HUDEP-2 (cell line): ENCODE results near the gene OR8B4.
A peak's percentile ranks its signal among the peaks of the same experiment; 100 is the strongest.
"Not testable (repeated sequence)": the region's sequence is repeated elsewhere in the genome, so short reads cannot be mapped to it uniquely, and the experiment has no call there.

Experiments used
- DNase-seq, 76 experiments: peaks; one replicate each; lab custom pipeline; 2025; ENCODE audit not compliant: unreplicated experiment in 76 of 76; lab: John Stamatoyannopoulos, UW

Gene OR8B4

GRCh38 chr11:124424384-124424921 is at the start of gene OR8B4:
Gene OR8B4, minus strand, starts transcription at chr11:124424871. Its CDS starts 0 bp downstream, at chr11:124424871.
- DNase-seq = no peak

- no peak for DNase-seq
These were observed 49.4 kb upstream of the OR8B4 start for GRCh38 chr11:124474079-124474478.

GRCh38 chr11:124473476-124473875 is 48.8 kb upstream of the OR8B4 start:
- no peak for DNase-seq

GRCh38 chr11:124470561-124471227 is 46.0 kb upstream of the OR8B4 start:
- no peak for DNase-seq

- DNase-seq = no peak
These were observed 42.8 kb upstream of the OR8B4 start for GRCh38 chr11:124467381-124467927.

GRCh38 chr11:124465368-124465767 is 40.7 kb upstream of the OR8B4 start:
- DNase-seq = no peak

- DNase-seq = no peak
These were observed 39.3 kb upstream of the OR8B4 start for GRCh38 chr11:124463990-124464389.

- DNase-seq = no peak
These were observed 38.7 kb upstream of the OR8B4 start for GRCh38 chr11:124463324-124463723.

- no peak for DNase-seq
These were observed 35.8 kb upstream of the OR8B4 start for GRCh38 chr11:124460459-124460858.

GRCh38 chr11:124459379-124459778 is 34.7 kb upstream of the OR8B4 start:
- DNase-seq = not testable (repeated sequence)

GRCh38 chr11:124454552-124454951 is 29.9 kb upstream of the OR8B4 start:
- DNase-seq = no peak

- no peak for DNase-seq
These were observed 22.2 kb upstream of the OR8B4 start for GRCh38 chr11:124446916-124447315.

- DNase-seq = no peak
These were observed 21.0 kb upstream of the OR8B4 start, which contains the start of gene OR8B8 for GRCh38 chr11:124445646-124446150. Gene OR8B8, minus strand, starts transcription at chr11:124445696. Its CDS starts 4,611 bp downstream, at chr11:124441085.

- DNase-seq = no peak
These were observed 18.2 kb upstream of the OR8B4 start for GRCh38 chr11:124442847-124443246.

GRCh38 chr11:124442442-124442841 is 17.8 kb upstream of the OR8B4 start:
- DNase-seq = no peak

GRCh38 chr11:124441519-124441918 is 16.8 kb upstream of the OR8B4 start:
- no peak for DNase-seq

- no peak for DNase-seq
These were observed 16.4 kb upstream of the OR8B4 start for GRCh38 chr11:124441081-124441480.

GRCh38 chr11:124440608-124441007 is 15.9 kb upstream of the OR8B4 start:
- DNase-seq = no peak

GRCh38 chr11:124434699-124435098 is 10.0 kb upstream of the OR8B4 start:
- no peak for DNase-seq

- DNase-seq = no peak
These were observed 4.9 kb upstream of the OR8B4 start for GRCh38 chr11:124429599-124429998.

GRCh38 chr11:124421043-124421442 is 3.6 kb downstream of the OR8B4 start:
- no peak for DNase-seq

GRCh38 chr11:124415356-124415923 is 9.2 kb downstream of the OR8B4 start:
- DNase-seq = peak in 2 of 76 experiments; percentile 5 to 20
